A673 (cell line): ENCODE results near the gene MARS2.

Experiments used
- EZH2 ChIP-seq: fragments of 200-600 bp; sonication (generic); IDR thresholded peaks from 2 replicates; pipeline ENCODE4 v1.6.1; 2017; ENCODE audit warnings: borderline replicate concordance, low read depth, mild to moderate bottlenecking, mixed read lengths, antibody characterized with exemption, low read length; ENCODE audit not compliant: poor library complexity, severe bottlenecking
- TF ChIP-seq, protein P1 (sequence below): fragments of 300-800, 200-600 bp; sonication (generic); conservative IDR thresholded peaks from 2 replicates; pipeline ENCODE4 v1.5.1; 2017; ENCODE audit warnings: low read depth, mild to moderate bottlenecking, antibody characterized with exemption, low read length, moderate library complexity, mixed read lengths

GRCh38 chr2:197677483-197677882 is 27.7 kb upstream of the MARS2 start:
- TF ChIP-seq, protein P1, sequence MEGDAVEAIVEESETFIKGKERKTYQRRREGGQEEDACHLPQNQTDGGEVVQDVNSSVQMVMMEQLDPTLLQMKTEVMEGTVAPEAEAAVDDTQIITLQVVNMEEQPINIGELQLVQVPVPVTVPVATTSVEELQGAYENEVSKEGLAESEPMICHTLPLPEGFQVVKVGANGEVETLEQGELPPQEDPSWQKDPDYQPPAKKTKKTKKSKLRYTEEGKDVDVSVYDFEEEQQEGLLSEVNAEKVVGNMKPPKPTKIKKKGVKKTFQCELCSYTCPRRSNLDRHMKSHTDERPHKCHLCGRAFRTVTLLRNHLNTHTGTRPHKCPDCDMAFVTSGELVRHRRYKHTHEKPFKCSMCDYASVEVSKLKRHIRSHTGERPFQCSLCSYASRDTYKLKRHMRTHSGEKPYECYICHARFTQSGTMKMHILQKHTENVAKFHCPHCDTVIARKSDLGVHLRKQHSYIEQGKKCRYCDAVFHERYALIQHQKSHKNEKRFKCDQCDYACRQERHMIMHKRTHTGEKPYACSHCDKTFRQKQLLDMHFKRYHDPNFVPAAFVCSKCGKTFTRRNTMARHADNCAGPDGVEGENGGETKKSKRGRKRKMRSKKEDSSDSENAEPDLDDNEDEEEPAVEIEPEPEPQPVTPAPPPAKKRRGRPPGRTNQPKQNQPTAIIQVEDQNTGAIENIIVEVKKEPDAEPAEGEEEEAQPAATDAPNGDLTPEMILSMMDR: no peak
- TF ChIP-seq EZH2: no peak
